Endothelial cell of umbilical vein (primary cell): ENCODE results near the gene CYP21A2. TPM values are rescaled to one million over a fixed set of nuclear protein-coding genes. Genes with fewer than 3 reads are reported as not detected.
"Not testable (repeated sequence)": the region's sequence is repeated elsewhere in the genome, so short reads cannot be mapped to it uniquely, and the experiment has no call there.

Source experiments
- BruUV-seq: library from RNA; stranded (reverse); fragments of 400-500 nt; replicated peaks from 2 replicates; lab custom pipeline; 2021; lab: Mats Ljungman, UMichigan
- CTCF ChIA-PET: fragments of 300-600, 350-600 bp; sonication (Branson Sonifier 250); formaldehyde crosslinking; loops from one replicate; lab custom pipeline; 2021; ENCODE audit warnings: antibody characterized with exemption, inconsistent platforms; lab: Charles Lee
- POLR2A ChIA-PET: fragments of 300-600, 350-600 bp; sonication (Branson Sonifier 250); formaldehyde crosslinking; loops from one replicate; lab custom pipeline; 2021; ENCODE audit warnings: antibody characterized with exemption, inconsistent platforms; lab: Charles Lee
- DNase-seq: peaks from one replicate; pipeline ENCODE4 v3.0.0-alpha.2; 2011; ENCODE audit warnings: low read depth, low spot score
- FAIRE-seq: peaks from 2 replicates; lab custom pipeline; 2011; peaks lifted over from hg19 to GRCh38; lab: Jason Lieb, UNC
- H2AFZ ChIP-seq: 2 replicates; pipeline ENCODE4 v1.6.0; 2012; ENCODE audit warnings: low read depth, low read length, control low read depth, inconsistent platforms
- H3K27ac ChIP-seq: 2 replicates; pipeline ENCODE4 v1.5.1; 2011; ENCODE audit warnings: low read depth, mild to moderate bottlenecking, control low read depth, low read length, moderate library complexity; ENCODE audit not compliant: insufficient read depth
- H3K27me3 ChIP-seq, 2 experiments: 2 replicates each; pipeline versions ENCODE4 v1.6.0 to v1.6.1; 2011; ENCODE audit warnings: low read length in 2 of 2, mixed read lengths in 1 of 2; ENCODE audit not compliant: control insufficient read depth in 2 of 2, insufficient read depth in 2 of 2
- H3K36me3 ChIP-seq, 2 experiments: 2 replicates in 1 of 2; 3 replicates in 1 of 2; pipeline ENCODE4 v1.5.1; 2011; ENCODE audit warnings: low read length in 2 of 2, mild to moderate bottlenecking in 1 of 2, moderate library complexity in 1 of 2; ENCODE audit not compliant: control insufficient read depth in 2 of 2, insufficient read depth in 2 of 2; ENCODE audit errors: extremely low read depth in 1 of 2
- H3K4me1 ChIP-seq: 3 replicates; pipeline ENCODE4 v1.5.1; 2011; ENCODE audit warnings: mild to moderate bottlenecking, low read length; ENCODE audit not compliant: control insufficient read depth, insufficient read depth; ENCODE audit errors: extremely low read depth
- H3K4me2 ChIP-seq: 2 replicates; pipeline ENCODE4 v1.6.1; 2011; ENCODE audit warnings: low read length, control low read depth, mixed read lengths; ENCODE audit not compliant: insufficient read depth
- H3K4me3 ChIP-seq, 3 experiments: fragments of 200-600 bp in 1 of 3; sonication (generic), shearing (Covaris generic) in 1 of 3; replicated peaks in 1 of 3; 2 replicates each; pipeline ENCODE4 v1.5.1; 2011 to 2016; ENCODE audit warnings: control low read depth in 3 of 3, low read length in 3 of 3, mild to moderate bottlenecking in 2 of 3, inconsistent platforms in 1 of 3, low read depth in 1 of 3, moderate library complexity in 1 of 3; ENCODE audit not compliant: insufficient read depth in 1 of 3
- H3K79me2 ChIP-seq: 2 replicates; pipeline ENCODE4 v1.6.0; 2012; ENCODE audit warnings: low read length, inconsistent platforms; ENCODE audit not compliant: control insufficient read depth, insufficient read depth
- H3K9ac ChIP-seq: replicated peaks from 2 replicates; pipeline ENCODE3; 2011; ENCODE audit warnings: low read length, control low read depth; ENCODE audit not compliant: insufficient read depth; ENCODE audit errors: extremely low read depth
- H3K9me1 ChIP-seq: replicated peaks from 3 replicates; pipeline ENCODE4 v1.6.0; 2011; ENCODE audit warnings: mild to moderate bottlenecking, low read length; ENCODE audit not compliant: control insufficient read depth, insufficient read depth; ENCODE audit errors: extremely low read depth
- H3K9me3 ChIP-seq: replicated peaks from 2 replicates; pipeline ENCODE4 v1.5.1; 2012; ENCODE audit warnings: low read length, inconsistent platforms; ENCODE audit not compliant: control insufficient read depth, insufficient read depth
- H4K20me1 ChIP-seq: replicated peaks from 2 replicates; pipeline ENCODE3; 2011; ENCODE audit warnings: mild to moderate bottlenecking, low read length; ENCODE audit not compliant: control insufficient read depth, insufficient read depth; ENCODE audit errors: extremely low read depth
- CTCF ChIP-seq, 2 donors: IDR thresholded peaks; 1 replicate in 1 of 2; 2 replicates in 1 of 2; pipeline ENCODE4 v1.5.1; 2011; ENCODE audit warnings: low read length in 2 of 2, mild to moderate bottlenecking in 2 of 2, moderate library complexity in 2 of 2, control low read depth in 1 of 2, inconsistent platforms in 1 of 2, low read depth in 1 of 2; ENCODE audit not compliant: insufficient read depth in 1 of 2; ENCODE audit errors: extremely low read depth in 1 of 2
- EZH2 ChIP-seq: IDR thresholded peaks from 2 replicates; pipeline ENCODE4 v1.6.1; 2012; ENCODE audit warnings: borderline replicate concordance, low read depth, mild to moderate bottlenecking, moderate library complexity, low read length, inconsistent platforms; ENCODE audit not compliant: severe bottlenecking
- FOS ChIP-seq: IDR thresholded peaks from 2 replicates; pipeline ENCODE4 v1.6.1; 2011; ENCODE audit warnings: mild to moderate bottlenecking, low read length, moderate library complexity, borderline replicate concordance; ENCODE audit not compliant: insufficient read depth
- GATA2 ChIP-seq: IDR thresholded peaks from 2 replicates; pipeline ENCODE4 v1.7.0; 2011; ENCODE audit warnings: low read depth, mild to moderate bottlenecking, moderate library complexity, mixed read lengths, low read length; ENCODE audit not compliant: insufficient read length, insufficient read depth
- JUN ChIP-seq: IDR thresholded peaks from 2 replicates; pipeline ENCODE4 v1.6.1; 2011; ENCODE audit warnings: borderline replicate concordance, low read depth; ENCODE audit not compliant: insufficient read length, insufficient read depth
- MAX ChIP-seq: IDR thresholded peaks from 2 replicates; pipeline ENCODE4 v1.6.1; 2011; ENCODE audit not compliant: insufficient read depth, insufficient read length
- MYC ChIP-seq: IDR thresholded peaks from one replicate; pipeline ENCODE4 v1.6.1; 2011; ENCODE audit warnings: mild to moderate bottlenecking, low read depth, low read length
- POLR2A ChIP-seq: IDR thresholded peaks from 2 replicates; pipeline ENCODE4 v1.6.1; 2012; ENCODE audit warnings: low read depth, mild to moderate bottlenecking, control low read depth, low read length
- POLR2AphosphoS5 ChIP-seq: IDR thresholded peaks from 2 replicates; pipeline ENCODE4 v1.6.1; 2012; ENCODE audit warnings: low read depth, mild to moderate bottlenecking, control low read depth, low read length, moderate library complexity; ENCODE audit not compliant: insufficient read depth
- dilution Hi-C: fragments of 300-500 bp; cut with MboI; formaldehyde crosslinking; loops from one replicate; pipeline ENCODE4 v1.15.0; 2019; ENCODE audit warnings: low sequenced_read_pairs; ENCODE audit not compliant: extremely low pct_ligation_motif_present
- intact Hi-C: fragments of 100-400 bp; cut with micrococcal nuclease; formaldehyde crosslinking; loops from one replicate; pipeline ENCODE4 v1.10.0; 2022
- polyA plus RNA-seq, 4 experiments: library from polyadenylated mRNA; depleted of rRNA in 3 of 4; stranded (reverse) in 3 of 4; unstranded in 1 of 4; fragments of >200 nt; gene quantifications; 2 replicates each; pipeline versions ENCODE4 v1.2.1 to v1.2.3, GENCODE V29; 2011 to 2012; ENCODE audit warnings: missing spikeins in 1 of 4
- total RNA-seq: library from RNA; stranded (reverse); gene quantifications from 2 replicates; pipeline ENCODE4 v1.2.3, GENCODE V29; 2021

CYP21A2 gene
- total and polyA plus RNA-seq, 2 donors (not counting 3 experiments of a cell fraction or from before 2014, with no cell fraction given): 0.22 to 0.46 TPM

GRCh38 chr6:32055756-32056155 lies 17.5 kb downstream of the CYP21A2 start:
- FAIRE-seq, CTCF ChIA-PET, H3K4me1 ChIP-seq, H3K9ac ChIP-seq, H3K36me3 ChIP-seq, H4K20me1 ChIP-seq, H3K9me3 ChIP-seq, H2AFZ ChIP-seq, intact Hi-C loops, dilution Hi-C loops, H3K4me3 ChIP-seq, POLR2A ChIA-PET, H3K27ac ChIP-seq, BruUV-seq, H3K4me2 ChIP-seq, H3K27me3 ChIP-seq, H3K79me2 ChIP-seq, H3K9me1 ChIP-seq, DNase-seq: not testable (repeated sequence)

GRCh38 chr6:32056254-32056653 lies 18.0 kb downstream of the CYP21A2 start:
- Histone ChIP-seq H3K27me3 (no peaks in the 10 kb centered on the region), H3K4me1 (peaks cover 9% of the 10 kb centered on the region), H3K4me3 (no peak overlapping the region), H3K36me3 (no peaks in the 10 kb centered on the region), H3K9me3 (no peaks in the 10 kb centered on the region), H3K4me2 (no peak overlapping the region), H3K9ac (no peak overlapping the region), H2AFZ (no peak overlapping the region), H3K27ac (no peak overlapping the region), H3K79me2 (no peaks in the 10 kb centered on the region), H3K9me1 (no peaks in the 10 kb centered on the region), H4K20me1 (no peaks in the 10 kb centered on the region)
- dilution Hi-C loops: no loop called here
- TF ChIP-seq FOS (no peak), MAX (no peak), MYC (no peak), CTCF (IDR thresholded peaks at IDR 0.05; ENCODE audit: extremely low read depth in 1 of 2, insufficient read depth in 1 of 2, low read depth in 1 of 2, low read length in 2 of 2) (no peak), POLR2AphosphoS5 (no peak), GATA2 (no peak), POLR2A (no peak), EZH2 (no peak), JUN (no peak)
- intact Hi-C loops: no loop called here
- BruUV-seq: no TSS peak
- ChIA-PET POLR2A (no interaction called here), CTCF (no interaction called here)
- DNase-seq (no peak), FAIRE-seq (no peak)
